Measurements from ENCODE around the gene SLAIN1. TPM values are rescaled to one million over a fixed set of nuclear protein-coding genes. Genes with fewer than 3 reads are reported as not detected.
A peak's percentile ranks its signal among the peaks of the same experiment; 100 is the strongest.

SLAIN1 gene
- 25.2 and 29.5 TPM in 2 replicates for total RNA-seq
- 47.0 TPM for total RNA-seq (2013)
- polyA plus RNA-seq: 10.8 and 12.7 TPM in 2 replicates
- 29.3 and 44.0 TPM in 2 replicates for polyA minus RNA-seq

- Histone ChIP-seq H3K4me1 (ENCODE audit: control insufficient read depth in 2 of 2, insufficient read depth in 2 of 2, low read length in 2 of 2) (peaks cover 16 to 18% of the 10 kb centered on the region in 2 donors), H3K27me3 (replicated peaks in 1 of 4; ENCODE audit: control extremely low read depth in 1 of 4, control insufficient read depth in 3 of 4, insufficient read depth in 4 of 4, low read length in 3 of 4) (no peaks in the 10 kb centered on the region), H3K79me2 (ENCODE audit: control insufficient read depth, insufficient read depth, low read length) (peaks cover 4% of the 10 kb centered on the region), H3K27ac (ENCODE audit: low read length in 2 of 2) (peak within 1 kb of the TSS; percentile 71 to 84), H3K4me3 (ENCODE audit: control extremely low read depth in 1 of 5, extremely low read depth in 1 of 5, insufficient read depth in 1 of 5, low read depth in 2 of 5, low read length in 4 of 5) (peak within 1 kb of the TSS; percentile 71 to 97 (median 80)), H3K9ac (ENCODE audit: low read length) (peak within 1 kb of the TSS; percentile 86), H3K4me2 (replicated peaks; ENCODE audit: low read depth, low read length, poor library complexity, severe bottlenecking) (peak within 1 kb of the TSS; percentile 97), H3K9me3 (ENCODE audit: control extremely low read depth in 1 of 3, control insufficient read depth in 2 of 3, insufficient read depth in 1 of 3, low read length in 2 of 3) (no peaks in the 10 kb centered on the region), H2AFZ (ENCODE audit: insufficient read depth, low read depth, low read length, poor library complexity, severe bottlenecking) (peak within 1 kb of the TSS; percentile 82), H4K20me1 (ENCODE audit: control insufficient read depth, insufficient read depth, low read length, poor library complexity, severe bottlenecking) (no peaks in the 10 kb centered on the region), H3K36me3 (replicated peaks in 1 of 2; ENCODE audit: control extremely low read depth in 1 of 2, control insufficient read depth in 1 of 2, extremely low read depth in 1 of 2, insufficient read depth in 2 of 2, low read length in 1 of 2) (no peaks in the 10 kb centered on the region)
- Mint-ChIP-seq H3K27me3 (no peaks in the 10 kb centered on the region), H3K4me1 (peaks cover 26% of the 10 kb centered on the region), H3K4me3 (peak within 1 kb of the TSS; percentile 97), H3K9me3 (ENCODE audit: insufficient read depth) (no peaks in the 10 kb centered on the region), H3K27ac (peak within 1 kb of the TSS; percentile 79)
- WGBS (ENCODE audit: insufficient coverage): under 1% methylated on average over 77 of the region's 86 CpGs
- CTCF ChIA-PET: interaction anchor here (0.7 kb wide), 1 partner anchor 9 kb away, joined by 3 read pairs; no protein-coding TSS in a partner anchor
- peak; percentile 91 for DNase-seq
- peak; percentile 87 for ATAC-seq (ENCODE audit: low read depth)
- TF ChIP-seq EZH2 (IDR thresholded peaks at IDR 0.05; ENCODE audit: borderline replicate concordance, insufficient read depth, low read depth, low read length, poor library complexity, severe bottlenecking): no peak
- no peak for TF ChIP-seq CTCF (IDR thresholded peaks at IDR 0.05)
- POLR2A ChIA-PET: interaction anchor here (0.7 kb wide), 1 partner anchor 660 kb away, joined by 6 read pairs; no protein-coding TSS in a partner anchor
- intact Hi-C loops (cut with micrococcal nuclease): loop anchor here (2.0 to 10.0 kb wide), 9 partner anchors 55 to 1710 kb away; partner anchors contain the start of genes CLN5, FBXL3, MYCBP2 and POU4F1
Observed at GRCh38 chr13:77697217-77698103, at the start of gene SLAIN1. TSS of gene SLAIN1 (plus strand) at chr13:77697687. CDS start at chr13:77697914, 227 bp downstream.

- no peak overlapping the region for H2AFZ ChIP-seq (ENCODE audit: insufficient read depth, low read depth, low read length, poor library complexity, severe bottlenecking)
- peaks cover 0 to 8% (median 0%) of the 10 kb centered on the region in 3 donors for H3K9me3 ChIP-seq (ENCODE audit: control extremely low read depth in 1 of 3, control insufficient read depth in 2 of 3, insufficient read depth in 1 of 3, low read length in 2 of 3)
- intact Hi-C loops (cut with micrococcal nuclease): no loop called here
- H3K27me3 ChIP-seq (replicated peaks in 1 of 4; ENCODE audit: control extremely low read depth in 1 of 4, control insufficient read depth in 3 of 4, insufficient read depth in 4 of 4, low read length in 3 of 4): no peaks in the 10 kb centered on the region
- no peak for TF ChIP-seq EZH2 (IDR thresholded peaks at IDR 0.05; ENCODE audit: borderline replicate concordance, insufficient read depth, low read depth, low read length, poor library complexity, severe bottlenecking)
- no peak for TF ChIP-seq CTCF (IDR thresholded peaks at IDR 0.05)
- no peaks in the 10 kb centered on the region for H3K79me2 ChIP-seq (ENCODE audit: control insufficient read depth, insufficient read depth, low read length)
- Mint-ChIP-seq H3K9me3 (ENCODE audit: insufficient read depth) (peaks cover 7% of the 10 kb centered on the region), H3K27ac (no peak overlapping the region), H3K4me3 (no peak overlapping the region), H3K27me3 (peaks cover 33% of the 10 kb centered on the region), H3K4me1 (no peaks in the 10 kb centered on the region)
- ChIA-PET CTCF (no interaction called here), POLR2A (no interaction called here)
- no peaks in the 10 kb centered on the region for H3K36me3 ChIP-seq (replicated peaks in 1 of 2; ENCODE audit: control extremely low read depth in 1 of 2, control insufficient read depth in 1 of 2, extremely low read depth in 1 of 2, insufficient read depth in 2 of 2, low read length in 1 of 2)
- H3K4me2 ChIP-seq (replicated peaks; ENCODE audit: low read depth, low read length, poor library complexity, severe bottlenecking): no peak overlapping the region
- no peak overlapping the region for H3K27ac ChIP-seq (ENCODE audit: low read length in 2 of 2)
- ATAC-seq (ENCODE audit: low read depth) (no peak), DNase-seq (no peak)
- H3K4me3 ChIP-seq (ENCODE audit: control extremely low read depth in 1 of 5, extremely low read depth in 1 of 5, insufficient read depth in 1 of 5, low read depth in 2 of 5, low read length in 4 of 5): no peak overlapping the region
- no peaks in the 10 kb centered on the region for H4K20me1 ChIP-seq (ENCODE audit: control insufficient read depth, insufficient read depth, low read length, poor library complexity, severe bottlenecking)
- H3K9ac ChIP-seq (ENCODE audit: low read length): no peak overlapping the region
- H3K4me1 ChIP-seq (ENCODE audit: control insufficient read depth in 2 of 2, insufficient read depth in 2 of 2, low read length in 2 of 2): no peaks in the 10 kb centered on the region
Observed at GRCh38 chr13:77650409-77650808, 47.1 kb upstream of the SLAIN1 start.
